GM08714 (cell line): ENCODE results near the gene ZNF296.
"Not testable (repeated sequence)": the region's sequence is repeated elsewhere in the genome, so short reads cannot be mapped to it uniquely, and the experiment has no call there.

Experiments
- H3K4me3 ChIP-seq: fragments of 200-500 bp; sonication (Bioruptor generic); 2 replicates; pipeline ENCODE4 v1.5.1; 2014; ENCODE audit warnings: mild to moderate bottlenecking, low read length, inconsistent platforms
- ZNF274 ChIP-seq: IDR thresholded peaks from 2 replicates; pipeline ENCODE4 v1.6.1; 2012; ENCODE audit warnings: mild to moderate bottlenecking, low read depth, low read length

ZNF296 gene

GRCh38 chr19:45076029-45076850, at the start of gene ZNF296:
TSS of gene ZNF296 (minus strand) at chr19:45076478. CDS start at chr19:45076373, 105 bp downstream.
- no peak for TF ChIP-seq ZNF274

GRCh38 chr19:45125360-45125759, 49.1 kb upstream of the ZNF296 start:
- no peak for TF ChIP-seq ZNF274
- no peak overlapping the region for H3K4me3 ChIP-seq

More at GRCh38 chr19:45076029-45076850, at the start of gene ZNF296:
- H3K4me3 ChIP-seq: peak within 1 kb of the TSS; percentile 79

GRCh38 chr19:45124021-45124420, 47.7 kb upstream of the ZNF296 start:
- H3K4me3 ChIP-seq: no peak overlapping the region
- TF ChIP-seq ZNF274: no peak

- TF ChIP-seq ZNF274: no peak
- no peak overlapping the region for H3K4me3 ChIP-seq
Measured at GRCh38 chr19:45123440-45123850, 47.2 kb upstream of the ZNF296 start.

- H3K4me3 ChIP-seq: no peak overlapping the region
- no peak for TF ChIP-seq ZNF274
Measured at GRCh38 chr19:45122832-45123231, 46.6 kb upstream of the ZNF296 start.

GRCh38 chr19:45121827-45122345, 45.6 kb upstream of the ZNF296 start:
- TF ChIP-seq ZNF274: no peak
- H3K4me3 ChIP-seq: no peak overlapping the region

GRCh38 chr19:45119582-45119981, 43.3 kb upstream of the ZNF296 start:
- no peak for TF ChIP-seq ZNF274
- H3K4me3 ChIP-seq: no peak overlapping the region

- H3K4me3 ChIP-seq: not testable (repeated sequence)
Measured at GRCh38 chr19:45118591-45119355, 42.5 kb upstream of the ZNF296 start.

GRCh38 chr19:45118106-45118505, 41.8 kb upstream of the ZNF296 start:
- H3K4me3 ChIP-seq: no peak overlapping the region; the same call in 1 of the 2 replicates
- TF ChIP-seq ZNF274: no peak

GRCh38 chr19:45117671-45118070, 41.4 kb upstream of the ZNF296 start:
- no peak for TF ChIP-seq ZNF274
- no peak overlapping the region for H3K4me3 ChIP-seq

- no peak for TF ChIP-seq ZNF274
- H3K4me3 ChIP-seq: no peak overlapping the region
Measured at GRCh38 chr19:45117167-45117594, 40.9 kb upstream of the ZNF296 start.

GRCh38 chr19:45115809-45116615, 39.7 kb upstream of the ZNF296 start:
- H3K4me3 ChIP-seq: no peak overlapping the region
- no peak for TF ChIP-seq ZNF274

- TF ChIP-seq ZNF274: no peak
- no peak overlapping the region for H3K4me3 ChIP-seq
Measured at GRCh38 chr19:45114116-45114515, 37.8 kb upstream of the ZNF296 start.

- no peak overlapping the region for H3K4me3 ChIP-seq
- no peak for TF ChIP-seq ZNF274
Measured at GRCh38 chr19:45113628-45114027, 37.4 kb upstream of the ZNF296 start.
